NCI-H1092 (cell line): Measurements from ENCODE around the gene NDUFAF7.
"Not testable (repeated sequence)": the region's sequence is repeated elsewhere in the genome, so short reads cannot be mapped to it uniquely, and the experiment has no call there.

Experiments
- DNase-seq: peaks from one replicate; lab custom pipeline; 2025; lab: John Stamatoyannopoulos, UW

Gene NDUFAF7

DNA sequence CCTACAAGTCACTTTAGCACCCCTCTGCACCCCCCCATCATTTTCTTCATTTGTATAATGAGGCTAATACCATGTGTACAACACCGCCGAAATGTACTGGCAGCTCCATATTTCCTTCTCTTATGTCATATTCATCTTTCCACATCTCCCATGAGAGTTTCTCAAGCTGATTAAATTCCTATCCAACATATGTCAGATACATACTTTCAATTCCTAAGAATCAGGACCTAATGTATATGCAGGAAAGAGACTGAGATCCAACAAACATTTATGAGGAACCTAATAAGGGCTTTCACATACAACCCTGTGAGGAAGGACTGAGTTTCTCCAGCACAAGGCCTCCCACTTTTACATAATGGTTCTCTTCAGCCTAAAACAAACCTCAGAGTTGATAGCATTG, 51.3 kb downstream of the NDUFAF7 start:
- DNase-seq: no peak

DNA sequence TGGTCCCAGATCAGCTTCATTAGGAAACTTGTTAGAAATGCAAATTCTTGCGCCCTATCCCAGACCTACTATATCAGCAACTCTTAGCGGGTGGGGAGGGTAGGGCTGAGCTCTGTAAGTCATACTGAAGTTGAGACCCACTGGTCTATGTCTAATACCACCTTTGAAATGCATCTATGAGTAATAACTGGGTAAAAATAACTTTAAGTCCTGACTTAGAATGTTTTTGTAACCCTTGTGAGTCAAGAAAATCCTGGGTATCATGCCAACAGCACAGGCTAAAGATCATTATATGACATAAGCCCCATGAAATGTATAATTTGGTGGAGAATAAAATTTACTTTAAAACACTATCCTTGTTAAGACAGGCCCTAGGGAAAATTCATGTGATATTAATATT, 51.7 kb downstream of the NDUFAF7 start:
- no peak for DNase-seq

DNA sequence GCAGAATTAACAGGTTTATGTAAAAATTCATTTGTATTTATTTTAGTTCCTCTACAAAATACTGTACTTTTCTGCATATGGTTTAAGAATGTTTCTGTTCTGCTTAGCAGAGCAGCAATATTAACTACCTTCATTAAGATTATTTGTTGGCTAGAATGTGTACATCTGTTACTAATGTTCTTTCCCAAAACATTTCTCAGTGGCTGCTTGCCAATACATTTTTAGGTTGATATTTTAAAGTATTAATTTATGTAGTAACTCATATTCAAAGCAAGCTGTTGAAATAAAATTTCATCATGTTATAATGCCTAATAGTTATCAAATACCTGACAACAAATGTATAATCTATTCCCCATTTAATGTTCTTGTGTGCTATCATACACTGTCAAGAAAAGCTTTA, 52.9 kb downstream of the NDUFAF7 start:
- DNase-seq: no peak

DNA sequence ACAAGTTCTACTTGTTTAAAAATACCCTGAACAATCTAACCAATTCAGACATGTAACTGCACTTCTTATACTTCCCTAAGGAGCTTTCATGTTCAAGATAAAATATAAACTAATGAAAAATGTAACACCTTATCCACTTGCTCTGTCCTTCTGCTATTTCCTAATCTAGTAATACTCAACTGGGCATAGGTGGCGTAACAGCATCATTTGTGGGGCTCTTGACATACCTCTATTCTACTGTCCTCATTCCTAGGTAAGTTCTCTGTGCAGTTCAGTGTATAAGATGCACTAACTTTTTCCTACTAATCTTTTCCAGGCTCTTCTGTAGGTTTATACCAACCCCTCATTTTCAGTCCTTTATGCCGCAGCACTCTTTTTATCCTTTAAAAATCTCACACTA, 56.5 kb downstream of the NDUFAF7 start:
- DNase-seq: no peak

DNA sequence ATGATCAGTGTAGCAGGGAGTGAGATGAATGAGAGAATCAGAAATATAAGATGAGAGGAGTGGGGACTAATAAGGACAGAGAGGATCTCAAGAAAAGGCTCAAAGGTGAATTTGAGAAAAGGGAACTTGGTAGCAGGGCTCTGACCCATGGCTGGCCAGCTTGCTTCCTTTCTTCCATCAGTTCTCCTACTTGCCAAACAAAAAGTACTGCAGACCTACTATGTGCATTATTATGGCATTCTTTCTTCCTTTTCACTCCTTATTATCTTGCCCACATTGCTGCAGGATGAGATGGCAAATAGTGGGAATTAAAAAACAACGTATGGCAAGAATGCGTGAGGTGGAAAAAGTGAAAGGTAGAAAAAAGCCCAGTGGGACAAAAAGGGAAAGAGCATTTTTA, 60.2 kb downstream of the NDUFAF7 start:
- DNase-seq: no peak

DNA sequence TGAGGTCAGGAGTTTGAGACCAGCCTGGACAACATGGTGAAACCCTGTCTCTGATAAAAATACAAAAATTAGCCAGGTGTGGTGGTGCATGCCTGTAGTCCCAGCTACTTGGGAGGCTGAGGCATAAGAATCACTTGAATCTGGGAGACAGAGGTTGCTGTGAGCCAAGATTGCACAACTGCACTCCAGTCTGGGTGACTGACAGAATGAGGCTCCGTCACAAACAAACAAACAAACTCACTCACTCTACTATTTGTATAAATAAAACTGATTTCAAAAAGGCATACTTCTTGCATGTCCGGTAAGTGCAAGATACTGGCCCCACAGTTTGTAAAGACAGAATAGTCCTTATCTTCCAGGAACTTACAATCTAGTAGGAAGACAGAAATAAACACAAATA, 63.4 kb downstream of the NDUFAF7 start:
- DNase-seq: not testable (repeated sequence)

DNA sequence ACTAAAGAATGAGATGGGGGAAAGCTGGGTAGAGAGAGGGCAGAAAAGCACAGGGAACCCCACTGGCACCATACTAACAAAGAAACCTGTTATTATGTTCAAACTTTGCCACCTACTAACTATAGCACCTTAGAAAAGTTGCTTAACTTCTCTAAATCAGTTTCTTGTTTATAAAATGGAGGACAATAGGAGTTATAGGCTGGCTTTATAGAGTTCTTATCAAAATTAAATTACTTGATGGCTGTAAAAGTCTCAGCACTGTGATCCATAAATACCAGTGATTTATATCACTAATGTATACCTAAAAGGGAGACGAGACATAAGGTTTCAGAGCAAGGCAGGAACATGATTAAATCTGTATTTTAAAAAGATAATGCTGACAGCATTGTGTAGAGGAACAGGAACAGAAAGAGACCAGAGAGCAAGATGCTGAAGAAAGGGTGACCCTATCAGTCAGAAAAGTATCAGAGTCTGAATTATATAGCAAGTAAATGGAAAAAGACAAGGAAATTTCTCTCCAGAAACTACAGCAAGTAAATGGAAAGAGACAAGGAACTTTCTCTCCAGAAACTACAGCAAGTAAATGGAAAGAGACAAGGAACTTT, 64.1 kb downstream of the NDUFAF7 start:
- no peak for DNase-seq

DNA sequence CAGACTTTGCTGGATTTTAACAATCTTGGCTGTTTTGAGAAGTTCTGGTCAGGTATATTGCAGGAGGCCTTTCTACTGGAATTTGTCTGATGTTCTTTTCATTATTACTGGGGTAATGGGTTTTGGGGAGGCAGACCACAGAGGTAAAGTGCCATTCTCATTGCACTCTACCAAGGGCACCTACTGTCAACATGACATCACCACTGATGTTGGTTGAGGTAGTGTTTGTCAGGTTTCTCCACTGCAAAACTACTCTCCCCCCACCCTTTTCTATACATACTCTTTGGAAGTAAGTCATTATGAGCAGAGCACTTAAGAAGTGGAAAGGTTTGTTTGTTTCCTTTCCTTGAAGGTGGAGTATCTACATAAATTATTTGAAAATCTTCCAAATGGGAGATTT, 66.2 kb downstream of the NDUFAF7 start:
- no peak for DNase-seq
